Stomach smooth muscle (tissue), 2 donors: ENCODE data around the gene CCDC97.

Experiments
- H3K27ac ChIP-seq: one replicate; pipeline ENCODE4 v1.7.0; 2013; ENCODE audit warnings: mild to moderate bottlenecking, low read length, inconsistent platforms
- H3K27me3 ChIP-seq, 2 donors: one replicate each; pipeline ENCODE4 v1.7.0; 2013; ENCODE audit warnings: low read length in 2 of 2; ENCODE audit not compliant: insufficient read depth in 2 of 2, control insufficient read depth in 1 of 2
- H3K36me3 ChIP-seq, 2 donors: one replicate each; pipeline ENCODE4 v1.7.0; 2013; ENCODE audit warnings: low read length in 2 of 2; ENCODE audit not compliant: control insufficient read depth in 2 of 2, insufficient read depth in 2 of 2
- H3K4me1 ChIP-seq: one replicate; pipeline ENCODE4 v1.7.0; 2013; ENCODE audit warnings: low read length; ENCODE audit not compliant: control insufficient read depth, insufficient read depth
- H3K4me3 ChIP-seq, 2 donors: one replicate each; pipeline ENCODE4 v1.7.0; 2013; ENCODE audit warnings: low read length in 2 of 2
- H3K9ac ChIP-seq, 2 donors: one replicate each; pipeline ENCODE4 v1.7.0; 2013; ENCODE audit warnings: low read length in 2 of 2, mild to moderate bottlenecking in 1 of 2
- H3K9me3 ChIP-seq, 2 donors: one replicate each; pipeline ENCODE4 v1.7.0; 2013; ENCODE audit warnings: low read length in 2 of 2; ENCODE audit not compliant: control insufficient read depth in 2 of 2
- donor health status: healthy.
- donor health status: Pancreatic carcinoma.

The CCDC97 gene

DNA sequence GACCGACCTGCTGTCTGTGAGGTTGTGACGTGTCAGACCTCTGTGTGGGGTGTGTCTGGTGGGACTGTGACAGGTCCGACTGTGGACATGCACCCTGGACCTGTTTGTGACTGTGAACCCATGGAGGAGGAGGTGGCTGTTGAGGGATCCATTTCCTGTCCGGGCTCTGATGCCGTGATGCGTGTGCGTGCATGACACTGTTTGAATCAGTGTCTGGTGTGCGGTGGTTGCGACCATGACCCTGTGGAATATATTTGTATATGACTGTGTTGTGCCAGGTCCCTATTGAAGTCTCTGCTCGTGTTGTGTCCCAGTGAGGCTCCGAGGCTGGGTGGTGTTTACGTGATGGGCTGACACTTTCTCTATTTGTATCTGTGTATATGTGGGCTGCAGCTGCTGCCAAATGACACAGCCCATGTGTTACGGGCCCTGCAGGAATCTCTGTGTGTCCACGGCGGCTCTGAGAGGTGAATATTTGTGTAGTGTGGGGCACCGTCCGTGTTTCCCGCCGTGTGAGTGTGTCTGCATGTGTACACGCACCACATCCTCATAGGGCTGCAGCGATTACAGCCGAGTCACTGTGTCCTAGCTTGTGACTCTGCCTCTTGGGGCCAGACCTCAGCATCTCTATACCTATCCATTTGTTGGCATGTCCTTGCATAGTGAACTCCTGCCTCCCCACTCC, 18.3 kb downstream of the CCDC97 start:
- no peaks in the 10 kb centered on the region for H3K27me3 ChIP-seq
- H3K9ac ChIP-seq = no peak overlapping the region
- no peak overlapping the region for H3K27ac ChIP-seq
- peaks cover 30% of the 10 kb centered on the region for H3K4me1 ChIP-seq
- no peaks in the 10 kb centered on the region for H3K9me3 ChIP-seq
- H3K36me3 ChIP-seq = peaks cover 5 to 23% of the 10 kb centered on the region in 2 donors
- peak overlapping the region in 1 of 2 donors; percentile 29 for H3K4me3 ChIP-seq

DNA sequence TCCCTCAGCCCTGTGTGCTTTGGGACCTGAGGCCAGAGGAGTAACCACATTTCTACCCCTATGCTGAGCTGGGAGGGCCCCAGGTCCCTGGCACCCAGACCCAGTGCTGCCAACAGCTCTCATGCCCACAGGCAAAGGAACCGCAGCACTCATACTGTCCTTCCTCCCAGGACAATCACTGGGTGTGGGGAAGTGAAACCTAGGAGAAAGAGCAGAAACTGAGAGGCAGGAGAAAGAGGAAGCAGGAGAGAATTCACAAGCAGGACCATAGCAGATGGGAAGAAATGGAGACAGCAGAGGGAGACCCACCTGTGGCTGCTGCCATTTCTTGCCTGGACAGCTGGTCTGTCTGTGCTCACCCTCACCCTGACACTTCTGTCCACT, 18.9 kb downstream of the CCDC97 start:
- Histone ChIP-seq H3K4me3 (no peak overlapping the region), H3K36me3 (peaks cover 5 to 23% of the 10 kb centered on the region in 2 donors), H3K27me3 (no peaks in the 10 kb centered on the region), H3K9ac (no peak overlapping the region), H3K4me1 (peaks cover 25% of the 10 kb centered on the region), H3K9me3 (no peaks in the 10 kb centered on the region), H3K27ac (no peak overlapping the region)

DNA sequence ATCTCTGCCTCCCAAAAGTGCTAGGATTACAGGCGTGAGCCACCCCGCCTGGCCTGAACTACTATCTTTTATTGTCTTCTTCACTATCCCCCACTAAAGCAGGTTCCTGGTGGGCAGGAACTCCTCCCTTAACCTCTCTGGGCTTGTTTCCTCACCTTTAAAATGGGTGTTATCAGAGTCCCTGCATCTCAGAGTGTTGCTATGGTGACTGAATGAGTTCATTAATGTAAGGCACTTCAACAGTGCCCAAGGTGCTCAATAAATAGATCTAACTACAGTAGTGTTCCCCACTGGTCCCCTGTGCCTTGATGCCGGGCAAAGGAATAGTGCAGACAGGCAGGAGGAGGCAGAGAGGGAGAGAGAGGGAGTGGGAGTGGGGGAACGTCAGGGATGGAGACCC, 20.5 kb downstream of the CCDC97 start:
- Histone ChIP-seq H3K36me3 (peaks cover 5 to 23% of the 10 kb centered on the region in 2 donors), H3K27ac (no peak overlapping the region), H3K4me3 (no peak overlapping the region), H3K4me1 (peaks cover 9% of the 10 kb centered on the region), H3K27me3 (no peaks in the 10 kb centered on the region), H3K9me3 (no peaks in the 10 kb centered on the region), H3K9ac (no peak overlapping the region)

DNA sequence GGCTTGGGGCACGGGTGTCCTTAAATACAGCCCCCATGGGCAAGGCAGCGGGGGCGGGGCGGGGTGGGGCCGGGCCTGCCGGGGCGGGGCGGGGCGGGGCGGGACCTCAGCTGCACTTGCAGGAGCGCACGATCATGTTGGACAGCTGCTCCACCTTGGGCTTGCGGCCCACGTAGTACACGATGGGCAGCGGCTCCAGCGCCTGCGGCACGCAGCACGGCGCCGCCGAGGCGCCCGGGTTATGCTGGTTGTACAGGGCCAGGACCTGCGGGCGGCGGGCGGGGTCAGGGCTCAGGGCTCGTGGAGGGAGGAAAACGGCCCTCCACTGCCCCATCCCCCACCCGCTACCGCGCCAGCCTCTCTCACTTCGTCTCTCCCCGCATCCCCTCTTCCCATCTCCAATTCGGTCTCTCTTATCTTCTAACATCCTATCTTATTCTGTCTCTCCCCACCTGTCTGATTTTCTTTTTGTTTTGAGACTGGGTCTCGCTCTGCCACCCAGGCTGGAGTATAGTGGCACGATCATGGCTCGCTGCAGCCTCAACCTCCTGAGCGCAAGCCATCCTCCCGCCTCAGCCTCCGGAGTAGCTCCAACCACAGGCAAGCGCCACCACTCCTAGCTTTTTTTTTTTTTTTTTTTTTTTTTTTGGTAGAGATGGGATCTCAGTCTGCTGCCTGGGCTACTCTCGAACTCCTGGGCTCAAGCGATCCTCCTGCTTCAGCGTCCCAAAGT, 21.1 kb downstream of the CCDC97 start:
- H3K9me3 ChIP-seq = no peaks in the 10 kb centered on the region
- H3K9ac ChIP-seq = no peak overlapping the region
- H3K4me3 ChIP-seq = no peak overlapping the region
- peaks cover 5 to 23% of the 10 kb centered on the region in 2 donors for H3K36me3 ChIP-seq
- peaks cover 4% of the 10 kb centered on the region for H3K4me1 ChIP-seq
- H3K27me3 ChIP-seq = no peaks in the 10 kb centered on the region
- H3K27ac ChIP-seq = no peak overlapping the region

DNA sequence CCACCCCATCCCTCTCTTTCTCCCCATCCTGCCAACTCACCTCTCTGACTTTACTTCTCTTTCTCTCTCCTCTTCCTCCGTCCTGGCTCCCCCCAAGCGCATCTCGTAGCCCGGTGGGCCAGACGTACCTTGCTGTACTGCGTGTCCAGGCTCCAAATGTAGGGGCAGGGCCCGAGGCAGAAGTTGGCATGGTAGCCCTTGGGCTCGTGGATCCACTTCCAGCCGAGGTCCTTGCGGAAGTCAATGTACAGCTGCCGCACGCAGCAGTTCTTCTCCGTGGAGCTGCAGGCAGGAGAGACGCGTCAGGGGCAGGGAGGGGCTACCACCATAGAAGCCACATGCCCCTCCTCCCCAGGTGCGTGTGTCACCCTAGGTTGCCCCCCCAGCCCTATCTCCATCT, 22.0 kb downstream of the CCDC97 start:
- Histone ChIP-seq H3K36me3 (peaks cover 5 to 21% of the 10 kb centered on the region in 2 donors), H3K4me1 (no peaks in the 10 kb centered on the region), H3K27ac (no peak overlapping the region)

DNA sequence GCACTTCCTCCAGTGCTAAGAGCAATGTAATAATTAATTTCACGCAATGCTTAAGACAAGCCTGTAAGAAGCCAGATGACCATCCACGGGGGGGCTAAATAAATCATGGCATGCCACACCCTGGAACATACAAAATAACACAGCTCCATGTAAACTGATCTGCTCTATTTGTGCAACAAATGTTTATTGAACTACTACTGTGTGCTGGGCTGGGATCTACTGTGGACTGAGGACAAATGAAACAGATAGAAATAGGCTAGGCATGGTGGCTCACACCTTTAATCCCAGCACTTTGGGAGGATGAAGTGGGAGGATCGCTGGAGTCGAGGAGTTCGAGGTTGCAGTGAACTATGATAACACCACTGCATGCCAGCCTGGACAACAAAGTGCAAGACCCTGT, 22.5 kb downstream of the CCDC97 start:
- Histone ChIP-seq H3K9ac (no peak overlapping the region), H3K27me3 (no peaks in the 10 kb centered on the region), H3K4me3 (no peak overlapping the region), H3K27ac (no peak overlapping the region), H3K4me1 (no peaks in the 10 kb centered on the region), H3K36me3 (peaks cover 5 to 21% of the 10 kb centered on the region in 2 donors), H3K9me3 (no peaks in the 10 kb centered on the region)

More for the DNA sequence above, 22.0 kb downstream of the CCDC97 start:
- Histone ChIP-seq H3K9me3 (no peaks in the 10 kb centered on the region), H3K27me3 (no peaks in the 10 kb centered on the region), H3K4me3 (no peak overlapping the region), H3K9ac (no peak overlapping the region)

DNA sequence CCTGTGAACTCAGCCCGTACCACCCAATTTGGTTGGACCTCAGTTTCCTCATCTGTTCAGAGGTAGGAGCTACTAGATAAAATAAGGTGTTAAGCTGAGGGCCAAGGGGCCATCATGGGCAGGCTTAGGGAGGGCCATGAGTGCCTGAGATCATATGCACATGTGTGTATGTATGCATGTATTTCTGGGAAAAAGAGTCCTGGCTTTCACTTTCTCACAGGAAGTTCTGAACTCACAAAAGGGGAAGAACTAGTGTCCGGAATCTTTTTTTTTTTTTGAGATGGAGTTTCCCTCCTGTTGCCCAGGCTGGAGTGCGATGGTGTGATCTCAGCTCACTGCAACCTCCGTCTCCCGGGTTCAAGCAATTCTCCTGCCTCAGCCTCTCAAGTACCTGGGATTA, 24.8 kb downstream of the CCDC97 start:
- H3K9ac ChIP-seq = no peak overlapping the region
- H3K36me3 ChIP-seq = peaks cover 0 to 11% of the 10 kb centered on the region in 2 donors
- H3K27me3 ChIP-seq = no peaks in the 10 kb centered on the region
- H3K4me1 ChIP-seq = no peaks in the 10 kb centered on the region
- no peak overlapping the region for H3K4me3 ChIP-seq
- no peaks in the 10 kb centered on the region for H3K9me3 ChIP-seq
- no peak overlapping the region for H3K27ac ChIP-seq

DNA sequence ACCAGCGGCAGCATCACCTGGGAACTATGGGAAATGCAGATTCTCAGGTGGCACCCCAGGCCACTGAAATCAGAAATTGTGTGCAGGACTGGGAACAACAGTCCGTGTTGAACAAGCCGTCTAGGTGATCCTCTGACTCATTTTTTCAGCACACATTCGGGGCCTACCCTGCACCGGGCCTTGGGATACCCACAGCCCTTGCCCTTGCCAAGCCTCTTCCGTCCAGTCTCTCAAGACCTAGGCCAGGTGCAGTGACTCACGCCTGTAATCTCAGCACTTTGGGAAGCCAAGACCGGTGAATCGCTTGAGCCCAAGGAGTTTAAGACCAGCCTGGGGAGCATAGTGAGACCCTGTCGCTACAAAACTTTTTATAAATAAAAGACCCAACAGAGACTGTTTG, 25.5 kb downstream of the CCDC97 start:
- Histone ChIP-seq H3K36me3 (peaks cover 0 to 7% of the 10 kb centered on the region in 2 donors), H3K9me3 (no peaks in the 10 kb centered on the region), H3K9ac (no peak overlapping the region), H3K27me3 (no peaks in the 10 kb centered on the region), H3K4me3 (no peak overlapping the region), H3K4me1 (no peaks in the 10 kb centered on the region), H3K27ac (no peak overlapping the region)

DNA sequence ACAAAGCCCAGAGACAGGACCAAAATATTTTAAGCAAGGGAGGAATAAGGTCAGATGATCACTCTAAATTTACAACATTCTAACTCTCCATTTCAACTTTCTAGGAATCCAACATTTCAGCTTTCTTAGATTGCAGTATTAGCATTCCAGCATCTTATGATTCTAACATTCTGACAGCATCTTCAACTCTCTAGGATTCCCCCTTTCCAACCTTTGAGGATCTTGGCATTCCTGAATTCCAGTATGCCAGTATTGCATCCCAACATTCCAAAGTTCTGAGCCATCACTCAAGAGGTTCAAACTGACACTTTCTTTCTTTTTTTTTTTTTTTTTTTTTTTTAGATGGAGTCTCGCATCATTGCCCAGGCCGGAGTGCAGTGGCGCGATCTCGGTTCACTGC, 30.0 kb downstream of the CCDC97 start:
- Histone ChIP-seq H3K9me3 (no peaks in the 10 kb centered on the region), H3K4me3 (no peak overlapping the region), H3K27ac (no peak overlapping the region), H3K9ac (no peak overlapping the region), H3K27me3 (no peaks in the 10 kb centered on the region), H3K36me3 (peaks cover 8 to 18% of the 10 kb centered on the region in 2 donors), H3K4me1 (no peaks in the 10 kb centered on the region)

DNA sequence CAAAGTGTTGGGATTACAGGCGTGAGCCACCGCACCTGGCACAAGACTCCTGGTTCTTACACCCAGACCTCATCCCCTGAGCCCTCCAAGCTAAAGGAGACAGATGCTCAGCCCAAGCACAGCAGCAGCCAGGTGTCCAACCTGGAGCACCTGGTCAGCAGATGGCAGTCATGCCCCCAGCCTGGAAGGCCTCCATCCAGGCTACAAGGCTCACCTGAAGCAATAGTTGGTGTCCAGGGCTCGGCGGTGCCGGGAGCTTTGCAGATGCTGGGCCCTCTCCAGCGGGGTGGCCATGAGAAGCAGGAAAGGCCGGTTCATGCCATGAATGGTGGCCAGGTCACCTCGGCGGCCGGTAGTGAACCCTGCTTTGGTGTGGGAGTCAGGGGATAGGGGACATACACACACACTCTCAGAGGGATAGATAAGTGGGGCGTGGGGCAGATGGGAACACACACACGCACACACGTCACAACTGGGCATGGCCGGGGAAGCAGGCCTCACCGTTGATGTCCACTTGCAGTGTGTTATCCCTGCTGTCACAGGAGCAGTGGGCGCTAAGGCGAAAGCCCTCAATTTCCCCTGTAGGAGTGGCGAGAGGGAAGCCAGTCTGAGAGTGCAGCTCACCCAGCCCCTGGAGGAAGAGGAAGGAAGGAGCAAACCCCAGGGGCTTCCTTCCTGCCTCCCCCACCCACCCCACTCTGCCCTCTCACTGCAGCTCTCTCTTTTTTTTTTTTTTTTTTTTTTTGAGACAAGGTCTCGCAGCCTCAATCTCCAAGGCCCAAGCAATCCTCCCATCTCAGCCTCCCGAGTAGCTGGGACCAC, 31.9 kb downstream of the CCDC97 start:
- Histone ChIP-seq H3K9ac (no peak overlapping the region), H3K36me3 (peaks cover 8 to 20% of the 10 kb centered on the region in 2 donors), H3K4me1 (no peaks in the 10 kb centered on the region), H3K4me3 (no peak overlapping the region), H3K27me3 (no peaks in the 10 kb centered on the region), H3K27ac (no peak overlapping the region), H3K9me3 (no peaks in the 10 kb centered on the region)
